Liver (tissue), 9 donors: ENCODE measurements around the gene ARHGAP36. TPM values are rescaled to one million over a fixed set of nuclear protein-coding genes. Genes with fewer than 3 reads are reported as not detected.

ENCODE experiments used
- DNase-seq: peaks from one replicate; pipeline ENCODE4 v3.0.0-alpha.2; 2017; ENCODE audit warnings: low spot score
- H3K27ac ChIP-seq, 2 donors: one replicate each; pipeline ENCODE4 v1.7.0; 2013; ENCODE audit warnings: inconsistent platforms in 2 of 2, low read length in 2 of 2, control low read depth in 1 of 2, low read depth in 1 of 2, mild to moderate bottlenecking in 1 of 2
- H3K27me3 ChIP-seq, 4 donors: one replicate each; pipeline versions ENCODE4 v1.6.1 to v1.7.0; 2013; ENCODE audit warnings: low read length in 3 of 4, inconsistent platforms in 1 of 4, mild to moderate bottlenecking in 1 of 4, moderate library complexity in 1 of 4; ENCODE audit not compliant: control insufficient read depth in 4 of 4, insufficient read depth in 4 of 4
- H3K36me3 ChIP-seq, 4 donors: one replicate each; pipeline versions ENCODE4 v1.6.1 to v1.7.0; 2013; ENCODE audit warnings: low read length in 3 of 4, mild to moderate bottlenecking in 3 of 4, low read depth in 1 of 4, moderate library complexity in 1 of 4; ENCODE audit not compliant: control insufficient read depth in 4 of 4, insufficient read depth in 3 of 4
- H3K4me1 ChIP-seq, 4 donors: one replicate each; pipeline versions ENCODE4 v1.6.1 to v1.7.0; 2013; ENCODE audit warnings: low read length in 3 of 4, mild to moderate bottlenecking in 3 of 4, moderate library complexity in 1 of 4; ENCODE audit not compliant: control insufficient read depth in 4 of 4, insufficient read depth in 4 of 4
- H3K4me3 ChIP-seq, 3 donors: one replicate each; pipeline versions ENCODE4 v1.6.1 to v1.7.0; 2013; ENCODE audit warnings: low read length in 3 of 3, control low read depth in 1 of 3, low read depth in 1 of 3, mild to moderate bottlenecking in 1 of 3
- H3K9ac ChIP-seq, 2 donors: one replicate each; pipeline ENCODE4 v1.7.0; 2013; ENCODE audit warnings: low read length in 2 of 2, mild to moderate bottlenecking in 2 of 2, moderate library complexity in 2 of 2, control low read depth in 1 of 2, low read depth in 1 of 2
- H3K9me3 ChIP-seq, 4 donors: one replicate each; pipeline versions ENCODE4 v1.6.1 to v1.7.0; 2013; ENCODE audit warnings: low read length in 3 of 4; ENCODE audit not compliant: control insufficient read depth in 4 of 4
- ATF3 ChIP-seq: IDR thresholded peaks from 2 replicates; pipeline ENCODE4 v1.6.1; 2016; ENCODE audit warnings: antibody characterized with exemption
- CTCF ChIP-seq: fragments of 150-350 bp; IDR thresholded peaks from 2 replicates; pipeline ENCODE4 v1.5.1; 2017; ENCODE audit warnings: improper control_type of control experiment, low read depth, low read length; ENCODE audit not compliant: missing input control
- EGR1 ChIP-seq, 2 donors: IDR thresholded peaks; 2 replicates each; pipeline ENCODE4 v1.6.1; 2016 to 2018; ENCODE audit warnings: antibody characterized with exemption in 2 of 2, low read depth in 2 of 2
- FOXA1 ChIP-seq: IDR thresholded peaks from 2 replicates; pipeline ENCODE4 v1.6.1; 2016; ENCODE audit warnings: antibody characterized with exemption
- FOXA2 ChIP-seq: IDR thresholded peaks from 2 replicates; pipeline ENCODE4 v1.6.1; 2016; ENCODE audit warnings: antibody characterized with exemption
- GABPA ChIP-seq, 2 donors: IDR thresholded peaks in 1 of 2; conservative IDR thresholded peaks in 1 of 2; 2 replicates each; pipeline ENCODE4 v1.6.1; 2016; ENCODE audit warnings: antibody characterized with exemption in 2 of 2, mild to moderate bottlenecking in 1 of 2, moderate library complexity in 1 of 2
- HNF4A ChIP-seq, 2 donors: conservative IDR thresholded peaks; 2 replicates each; pipeline ENCODE4 v1.6.1; 2016; ENCODE audit warnings: antibody characterized with exemption in 2 of 2, mild to moderate bottlenecking in 2 of 2
- HNF4G ChIP-seq: IDR thresholded peaks from 2 replicates; pipeline ENCODE4 v1.6.1; 2016; ENCODE audit warnings: antibody characterized with exemption
- JUND ChIP-seq, 2 donors: IDR thresholded peaks; 2 replicates each; pipeline ENCODE4 v1.6.1; 2016; ENCODE audit warnings: antibody characterized with exemption in 2 of 2
- NR2F2 ChIP-seq: IDR thresholded peaks from 2 replicates; pipeline ENCODE4 v1.6.1; 2016; ENCODE audit warnings: antibody characterized with exemption
- RAD21 ChIP-seq, 2 donors: IDR thresholded peaks; 2 replicates each; pipeline ENCODE4 v1.6.1; 2016; ENCODE audit warnings: antibody characterized with exemption in 2 of 2, mild to moderate bottlenecking in 2 of 2
- REST ChIP-seq: IDR thresholded peaks from 2 replicates; pipeline ENCODE4 v1.6.1; 2016; ENCODE audit warnings: antibody characterized with exemption, mild to moderate bottlenecking
- RXRA ChIP-seq, 2 donors: IDR thresholded peaks; 2 replicates each; pipeline ENCODE4 v1.6.1; 2017 to 2018; ENCODE audit warnings: antibody characterized with exemption in 2 of 2, mild to moderate bottlenecking in 1 of 2
- TAF1 ChIP-seq: conservative IDR thresholded peaks from 2 replicates; pipeline ENCODE4 v1.6.1; 2016; ENCODE audit warnings: antibody characterized with exemption, mild to moderate bottlenecking
- YY1 ChIP-seq: IDR thresholded peaks from 2 replicates; pipeline ENCODE4 v1.6.1; 2016; ENCODE audit warnings: antibody characterized with exemption, mild to moderate bottlenecking
- ZBTB33 ChIP-seq: IDR thresholded peaks from 2 replicates; pipeline ENCODE4 v1.6.1; 2016; ENCODE audit warnings: antibody characterized with exemption
- WGBS: extraction: QIAGEN DNeasy Blood & Tissue Kit; methylation state at CpG from one replicate; pipeline ENCODE4 v1.1.7; 2013; 5-methylcytosine and 5-hydroxymethylcytosine counted together
- polyA plus RNA-seq, 2 donors: library from polyadenylated mRNA; stranded (reverse) in 1 of 2; unstranded in 1 of 2; fragments of 200-250 nt in 1 of 2; fragments of >200 nt in 1 of 2; fragmentation: Nextera tagmentation in 1 of 2; extraction: Ambion mirVana in 1 of 2; gene quantifications; one replicate each; pipeline versions ENCODE4 v1.2.1 to v1.2.3, GENCODE V29; 2013 to 2015
- total RNA-seq, 2 donors: library from RNA; depleted of rRNA; stranded (reverse); fragments of >200 nt; gene quantifications; one replicate each; pipeline ENCODE4 v1.2.3, GENCODE V29; 2014
- donor health status: healthy.
- donor health status: healthy.
- donor health status: healthy.
- donor health status: healthy.
- donor health status: healthy.

Gene ARHGAP36
- total and polyA plus RNA-seq, 4 donors = not detected

GRCh38 chrX:131068945-131069719 is 11.0 kb downstream of the ARHGAP36 start:
- Histone ChIP-seq H3K27ac (no peak overlapping the region), H3K4me1 (peaks cover 0 to 4% (median 0%) of the 10 kb centered on the region in 4 donors), H3K27me3 (peaks cover 0 to 5% (median 0%) of the 10 kb centered on the region in 4 donors), H3K4me3 (no peak overlapping the region), H3K9ac (no peak overlapping the region), H3K36me3 (no peaks in the 10 kb centered on the region), H3K9me3 (no peaks in the 10 kb centered on the region)
- DNase-seq = peak; percentile 46
- TF ChIP-seq TAF1 (no peak), HNF4G (no peak), RAD21 (IDR thresholded peaks at IDR 0.05) (peak in 1 of 2 donors; percentile 16), EGR1 (IDR thresholded peaks at IDR 0.05; ENCODE audit: low read depth in 2 of 2) (no peak)
- 10% methylated on average over 26 of the region's 26 CpGs for WGBS

- peaks cover 0 to 2% (median 0%) of the 10 kb centered on the region in 4 donors for H3K4me1 ChIP-seq
- H3K9me3 ChIP-seq = no peaks in the 10 kb centered on the region
- H3K27ac ChIP-seq = no peak overlapping the region
- H3K27me3 ChIP-seq = peaks cover 0 to 3% (median 0%) of the 10 kb centered on the region in 4 donors
- no peak for TF ChIP-seq TAF1
- TF ChIP-seq EGR1 (IDR thresholded peaks at IDR 0.05; ENCODE audit: low read depth in 2 of 2) = no peak
- TF ChIP-seq RAD21 (IDR thresholded peaks at IDR 0.05) = no peak
- TF ChIP-seq RXRA (IDR thresholded peaks at IDR 0.05) = no peak
- TF ChIP-seq FOXA2 = no peak
- TF ChIP-seq ATF3 = no peak
- TF ChIP-seq FOXA1 = no peak
- TF ChIP-seq REST = no peak
- TF ChIP-seq ZBTB33 = no peak
- TF ChIP-seq JUND (IDR thresholded peaks at IDR 0.05) = no peak
- no peak for TF ChIP-seq GABPA (IDR thresholded peaks at IDR 0.05 in 1 of 2, conservative IDR thresholded peaks at IDR 0.05 in 1 of 2)
- no peak for TF ChIP-seq HNF4A (conservative IDR thresholded peaks at IDR 0.05)
- TF ChIP-seq CTCF = no peak
- TF ChIP-seq NR2F2 = no peak
- no peak for TF ChIP-seq HNF4G
- TF ChIP-seq YY1 = no peak
- DNase-seq = no peak
- H3K9ac ChIP-seq = no peak overlapping the region
- WGBS = 7% methylated on average over 39 of the region's 39 CpGs
- H3K4me3 ChIP-seq = no peak overlapping the region
- no peaks in the 10 kb centered on the region for H3K36me3 ChIP-seq
These were observed 14.9 kb downstream of the ARHGAP36 start for GRCh38 chrX:131072871-131073571.
